Hepatocyte (in vitro differentiated cells): ENCODE results near the gene SLC7A14.

Experiments
- CTCF ChIP-seq: fragments of 200-600 bp; sonication (generic); IDR thresholded peaks from 2 replicates; pipeline ENCODE4 v1.5.1; 2016; ENCODE audit warnings: antibody characterized with exemption, mild to moderate bottlenecking; ENCODE audit not compliant: poor library complexity
- EZH2 ChIP-seq: fragments of 200-600 bp; sonication (generic); IDR thresholded peaks from 2 replicates; pipeline ENCODE4 v1.6.1; 2016; ENCODE audit warnings: antibody characterized with exemption, mild to moderate bottlenecking, borderline replicate concordance

GRCh38 chr3:170418422-170419398, 167.2 kb downstream of the SLC7A14 start, which contains the start of gene CLDN11:
- TF ChIP-seq CTCF (no peak), EZH2 (no peak)
